HG03342 (cell line): ENCODE measurements around the gene EHD2.
"Not testable (repeated sequence)": the region's sequence is repeated elsewhere in the genome, so short reads cannot be mapped to it uniquely, and the experiment has no call there.

Experiments
- ATAC-seq: cut with Tn5 transposase; IDR thresholded peaks from one replicate; pipeline ENCODE4 v1.9.1; 2021; ENCODE audit warnings: mild to moderate bottlenecking, moderate library complexity; ENCODE audit not compliant: unreplicated experiment

Gene EHD2, protein sequence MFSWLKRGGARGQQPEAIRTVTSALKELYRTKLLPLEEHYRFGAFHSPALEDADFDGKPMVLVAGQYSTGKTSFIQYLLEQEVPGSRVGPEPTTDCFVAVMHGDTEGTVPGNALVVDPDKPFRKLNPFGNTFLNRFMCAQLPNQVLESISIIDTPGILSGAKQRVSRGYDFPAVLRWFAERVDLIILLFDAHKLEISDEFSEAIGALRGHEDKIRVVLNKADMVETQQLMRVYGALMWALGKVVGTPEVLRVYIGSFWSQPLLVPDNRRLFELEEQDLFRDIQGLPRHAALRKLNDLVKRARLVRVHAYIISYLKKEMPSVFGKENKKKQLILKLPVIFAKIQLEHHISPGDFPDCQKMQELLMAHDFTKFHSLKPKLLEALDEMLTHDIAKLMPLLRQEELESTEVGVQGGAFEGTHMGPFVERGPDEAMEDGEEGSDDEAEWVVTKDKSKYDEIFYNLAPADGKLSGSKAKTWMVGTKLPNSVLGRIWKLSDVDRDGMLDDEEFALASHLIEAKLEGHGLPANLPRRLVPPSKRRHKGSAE

DNA sequence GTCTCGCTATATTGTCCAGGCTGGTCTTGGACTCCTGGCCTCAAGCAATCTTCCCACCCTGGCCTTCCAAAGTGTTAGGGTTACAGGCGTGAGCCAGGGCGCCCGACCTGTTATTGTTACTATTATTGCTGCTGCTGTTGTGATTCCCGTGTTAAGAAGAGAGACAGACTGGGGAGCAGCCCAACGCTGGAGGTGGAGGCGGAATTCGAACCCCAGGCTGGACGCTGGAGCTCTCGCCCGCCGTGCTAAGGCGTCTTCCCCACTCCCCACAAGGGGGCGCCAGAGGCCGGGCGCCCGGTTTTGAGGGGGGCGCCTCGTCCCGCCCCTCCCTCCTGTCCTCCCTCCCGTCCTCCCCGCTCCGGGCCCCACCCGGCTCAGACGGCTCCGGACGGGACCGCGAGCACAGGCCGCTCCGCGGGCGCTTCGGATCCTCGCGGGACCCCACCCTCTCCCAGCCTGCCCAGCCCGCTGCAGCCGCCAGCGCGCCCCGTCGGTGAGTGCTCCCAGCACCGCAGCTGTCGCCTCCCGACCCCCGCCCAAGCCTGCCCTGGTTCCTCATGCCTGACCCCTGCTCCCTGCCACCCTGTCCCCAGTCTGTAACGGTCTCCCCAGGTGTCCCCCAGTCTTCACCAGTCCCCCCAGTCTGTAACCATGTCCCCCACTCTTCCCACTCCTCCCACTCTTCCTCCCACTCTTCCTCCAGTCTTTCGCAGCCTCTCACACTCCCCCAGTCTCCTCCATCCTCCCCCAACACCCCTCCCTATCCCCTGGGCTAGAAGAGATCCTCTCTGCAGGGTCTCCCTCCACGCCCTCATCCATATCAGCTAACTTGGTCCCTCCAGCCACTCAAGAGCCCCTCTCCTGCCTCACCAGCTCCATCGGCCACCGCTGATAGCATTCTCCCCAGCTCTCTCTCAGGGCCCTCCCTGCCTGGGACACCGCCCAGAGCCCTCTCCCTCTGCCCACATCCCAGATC lies at the start of gene EHD2:
Gene EHD2, plus strand, starts transcription at position 377 of the 976 bp plus-strand sequence. CDS start 3,191 bp downstream, outside the sequence.
- ATAC-seq: no peak

DNA sequence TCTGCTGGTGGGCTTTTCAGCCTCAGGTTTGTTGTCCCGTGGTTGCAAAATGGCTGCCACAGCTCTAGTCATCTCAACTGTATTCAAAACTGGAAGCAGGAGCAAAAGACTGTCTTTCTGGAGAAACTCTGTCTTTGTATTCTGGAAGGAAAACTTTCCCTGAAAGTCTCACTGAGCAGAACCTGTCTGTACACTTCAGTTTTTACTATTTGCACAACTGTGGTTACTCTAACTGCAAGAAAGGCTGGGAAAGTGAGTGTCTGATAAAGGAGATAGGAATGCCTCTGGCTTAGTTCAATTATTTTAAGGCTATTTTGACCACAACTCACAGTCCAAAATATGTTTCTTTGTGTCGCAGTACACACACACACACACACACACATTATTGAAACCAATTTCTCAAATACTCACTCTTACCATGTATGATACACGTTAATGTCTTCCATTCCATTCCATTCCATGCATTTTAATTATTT lies 49.7 kb upstream of the EHD2 start:
- ATAC-seq: no peak

DNA sequence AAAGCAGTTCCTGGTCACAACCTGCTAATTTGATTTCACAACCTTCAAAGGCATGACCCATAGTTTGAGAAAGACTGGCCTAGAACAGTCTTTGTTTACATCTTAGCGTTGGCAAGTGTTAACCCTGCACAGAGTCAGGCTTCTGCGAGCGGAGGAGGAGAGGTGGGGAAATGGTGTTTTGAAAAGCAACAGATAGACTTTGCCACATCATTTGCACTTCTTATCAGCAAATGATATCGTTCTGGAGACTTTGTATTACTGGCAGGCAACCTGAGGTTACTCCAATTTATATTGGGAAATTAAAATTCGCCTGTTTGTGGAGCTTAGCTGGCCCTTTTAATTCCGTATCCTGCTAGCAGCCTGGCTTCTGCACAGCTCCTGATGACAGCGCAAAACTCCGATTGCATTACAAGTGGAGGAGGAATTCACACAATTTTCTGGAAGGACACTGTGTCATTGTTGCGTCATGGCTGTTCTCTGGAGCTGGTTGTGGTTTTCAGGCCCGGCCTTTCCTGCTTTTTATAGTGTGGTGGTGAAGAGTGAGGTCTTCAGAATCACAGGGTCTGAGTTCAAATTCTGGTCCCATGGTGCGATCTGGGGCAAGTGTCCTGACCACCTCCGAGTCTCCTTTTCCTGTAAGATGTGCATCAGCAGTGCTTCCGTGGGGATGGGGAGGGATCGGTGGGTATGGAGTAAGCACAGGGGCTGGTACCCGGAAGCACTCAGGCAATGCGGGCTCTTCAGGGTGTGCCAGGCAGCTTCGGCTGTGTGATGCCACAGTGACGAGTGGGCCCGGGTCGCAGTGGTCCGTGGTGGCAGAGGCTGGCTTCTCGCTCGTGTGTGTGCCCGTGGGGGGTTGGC lies 49.1 kb upstream of the EHD2 start:
- no peak for ATAC-seq

DNA sequence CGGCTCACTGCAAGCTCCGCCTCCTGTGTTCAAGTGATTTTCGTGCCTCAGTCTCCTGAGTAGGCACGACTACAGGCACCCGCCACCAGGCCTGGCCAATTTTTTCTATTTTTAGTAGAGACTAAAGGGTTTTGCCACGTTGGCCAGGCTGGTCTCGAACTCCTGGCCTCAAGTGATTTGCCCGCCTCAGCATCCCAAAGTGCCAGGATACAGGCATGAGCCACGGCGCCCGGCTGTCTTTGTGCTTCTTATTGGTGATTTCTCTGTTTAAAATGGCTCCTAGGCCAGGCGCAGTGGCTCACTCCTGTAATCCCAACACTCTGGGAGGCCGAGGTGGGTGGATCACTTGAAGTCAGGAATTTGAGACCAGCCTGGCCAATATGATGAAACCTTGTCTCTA lies 44.7 kb upstream of the EHD2 start:
- not testable (repeated sequence) for ATAC-seq

DNA sequence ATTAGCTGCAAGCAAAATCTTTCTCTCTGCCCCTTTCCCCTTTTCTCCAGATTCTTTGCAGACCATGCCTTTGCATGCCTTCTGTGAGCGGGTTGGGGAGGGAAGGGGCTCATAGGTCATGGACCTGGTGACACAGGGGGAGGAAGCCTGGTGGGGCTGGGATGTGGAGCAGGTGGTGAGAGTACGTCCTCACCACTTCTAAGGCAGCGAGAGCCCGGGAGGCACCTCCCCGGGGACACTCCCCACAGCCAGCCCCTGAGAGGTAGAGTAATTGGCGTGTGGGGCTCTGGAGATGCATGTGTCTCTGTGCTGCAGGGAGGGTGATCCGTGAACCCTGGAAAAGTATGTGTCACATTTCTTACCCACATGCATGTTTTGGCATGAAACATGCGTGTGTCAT lies 42.5 kb upstream of the EHD2 start:
- no peak for ATAC-seq

DNA sequence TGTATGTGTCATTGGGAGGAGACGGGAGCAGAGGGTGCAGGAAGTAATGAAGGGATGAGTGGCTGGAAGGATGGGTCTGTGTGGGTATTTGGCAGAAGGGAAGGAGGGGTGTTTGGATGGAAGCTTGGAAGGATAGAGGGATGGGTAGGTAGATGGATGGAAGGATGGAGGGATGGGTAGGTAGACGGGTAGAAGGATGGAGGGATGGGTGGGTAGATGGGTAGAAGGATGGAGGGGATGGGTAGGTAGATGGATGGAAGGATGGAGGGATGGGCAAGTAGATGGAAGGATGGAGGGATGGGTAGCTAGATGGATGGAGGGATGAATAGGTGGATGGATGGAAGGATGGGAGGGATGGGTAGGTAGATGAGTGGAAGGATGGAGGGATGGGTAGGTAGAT lies 41.7 kb upstream of the EHD2 start:
- no peak for ATAC-seq

DNA sequence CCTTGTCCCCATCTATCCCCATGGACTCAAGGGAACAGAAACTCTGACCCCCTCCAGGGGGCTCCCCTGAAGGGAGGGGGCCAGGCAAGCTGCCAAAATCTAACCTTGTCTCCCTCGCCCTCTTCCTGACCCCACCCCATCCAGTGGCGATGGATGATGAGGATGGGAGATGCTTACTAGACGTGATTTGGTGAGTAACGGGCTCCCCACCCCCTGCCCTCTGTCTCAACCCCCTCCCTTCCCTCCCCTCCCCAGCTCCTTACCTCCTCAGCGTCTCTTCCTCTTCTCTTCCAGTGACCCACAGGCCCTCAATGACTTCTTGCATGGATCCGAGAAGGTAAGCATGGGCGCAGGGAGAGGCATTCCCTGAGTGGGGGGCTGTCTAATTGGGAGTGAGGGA lies 39.8 kb upstream of the EHD2 start:
- no peak for ATAC-seq

DNA sequence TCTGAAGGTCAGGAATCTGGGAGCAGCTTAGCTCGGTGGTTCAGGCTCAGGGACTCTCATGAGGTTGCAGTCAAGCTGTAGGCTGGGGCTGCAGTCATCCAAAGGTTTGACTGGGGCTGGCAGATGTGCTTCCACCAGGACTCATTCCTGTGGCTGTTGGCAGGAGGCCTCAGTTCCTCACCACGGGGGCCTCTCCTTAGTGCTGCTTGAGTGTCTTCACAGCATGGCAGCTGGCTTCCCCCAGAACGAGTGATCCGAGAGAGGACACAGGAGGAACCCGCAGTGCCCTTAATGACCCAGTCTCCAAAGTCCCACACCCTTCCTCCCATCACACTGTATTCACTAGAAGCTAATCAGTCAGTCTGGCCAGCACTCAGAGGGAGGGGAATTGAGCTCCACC lies 38.7 kb upstream of the EHD2 start:
- no peak for ATAC-seq

DNA sequence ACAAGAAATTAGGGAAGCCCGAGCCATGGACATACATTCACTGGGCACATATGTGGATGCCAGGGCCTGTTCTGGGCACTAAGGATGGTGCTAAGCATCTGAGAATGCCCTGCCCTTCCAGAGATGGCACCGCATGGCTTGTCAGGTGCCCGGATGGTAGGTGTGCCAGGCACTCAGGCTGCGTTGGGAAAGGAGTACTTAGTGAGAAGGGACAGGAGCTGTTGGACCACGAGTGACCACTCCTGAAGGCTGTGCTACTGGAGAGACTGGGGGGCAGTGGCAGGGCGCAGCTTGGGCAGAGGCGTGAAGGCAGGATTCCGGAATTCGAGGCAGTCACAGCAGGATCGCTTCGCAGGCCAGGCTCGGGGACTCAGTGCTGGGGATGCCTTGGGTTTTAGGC lies 38.0 kb upstream of the EHD2 start:
- no peak for ATAC-seq

DNA sequence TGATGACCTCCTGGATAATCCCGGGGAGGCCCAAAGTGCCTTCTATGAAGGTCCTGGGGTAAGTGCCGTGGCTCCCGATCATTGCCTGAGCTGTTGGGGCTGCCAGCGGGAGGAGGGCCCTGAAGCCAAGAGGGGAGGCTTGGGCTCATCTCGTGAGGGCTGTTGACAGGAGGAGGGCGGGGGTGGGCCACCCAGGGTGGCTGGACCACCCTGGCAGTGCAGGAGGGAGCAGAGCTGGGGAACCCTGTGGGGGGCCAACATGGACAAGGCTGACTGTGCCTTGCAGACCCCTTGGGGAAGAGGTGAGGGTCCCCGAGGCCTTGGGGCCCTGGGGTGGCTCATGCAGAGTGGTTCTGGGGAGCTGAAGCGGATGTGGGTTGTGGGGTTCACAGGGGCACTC lies 37.4 kb upstream of the EHD2 start:
- ATAC-seq: no peak

DNA sequence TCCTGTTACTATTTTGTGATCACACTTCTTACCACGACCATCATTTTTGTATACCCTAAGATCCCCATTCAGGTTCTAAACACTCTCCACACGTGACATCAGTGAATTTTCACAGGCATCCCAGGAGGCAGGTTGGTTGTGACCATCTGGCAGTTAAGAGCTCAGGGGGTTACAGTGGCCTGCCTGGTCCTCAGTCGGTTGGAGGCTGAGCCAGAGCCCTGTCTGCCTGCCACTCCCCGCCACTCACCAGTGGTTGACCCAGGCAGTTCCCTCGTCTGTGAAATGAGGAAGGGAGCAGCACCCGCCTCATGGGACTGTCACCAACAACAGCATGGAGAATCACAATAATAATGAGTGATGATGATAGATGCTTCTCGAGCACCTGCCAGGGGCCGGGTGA lies 36.4 kb upstream of the EHD2 start:
- ATAC-seq: no peak

DNA sequence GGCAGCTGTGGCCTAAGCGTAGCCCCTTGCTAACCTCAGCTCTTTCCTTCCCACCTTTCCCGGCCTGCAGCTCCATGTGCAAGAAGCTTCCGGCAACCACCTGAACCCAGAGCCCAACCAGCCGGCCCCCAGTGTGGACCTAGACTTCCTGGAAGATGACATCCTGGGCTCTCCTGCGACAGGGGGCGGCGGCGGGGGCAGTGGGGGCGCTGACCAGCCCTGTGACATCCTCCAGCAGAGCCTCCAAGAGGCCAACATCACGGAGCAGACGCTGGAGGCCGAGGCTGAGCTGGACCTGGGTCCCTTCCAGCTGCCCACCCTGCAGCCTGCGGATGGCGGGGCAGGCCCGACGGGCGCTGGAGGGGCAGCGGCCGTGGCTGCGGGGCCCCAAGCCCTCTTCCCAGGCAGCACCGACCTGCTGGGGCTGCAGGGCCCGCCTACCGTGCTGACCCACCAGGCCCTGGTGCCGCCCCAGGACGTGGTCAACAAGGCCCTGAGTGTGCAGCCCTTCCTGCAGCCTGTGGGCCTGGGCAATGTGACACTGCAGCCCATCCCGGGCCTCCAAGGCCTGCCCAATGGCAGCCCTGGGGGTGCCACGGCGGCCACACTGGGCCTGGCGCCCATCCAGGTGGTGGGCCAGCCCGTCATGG lies 33.8 kb upstream of the EHD2 start:
- no peak for ATAC-seq

DNA sequence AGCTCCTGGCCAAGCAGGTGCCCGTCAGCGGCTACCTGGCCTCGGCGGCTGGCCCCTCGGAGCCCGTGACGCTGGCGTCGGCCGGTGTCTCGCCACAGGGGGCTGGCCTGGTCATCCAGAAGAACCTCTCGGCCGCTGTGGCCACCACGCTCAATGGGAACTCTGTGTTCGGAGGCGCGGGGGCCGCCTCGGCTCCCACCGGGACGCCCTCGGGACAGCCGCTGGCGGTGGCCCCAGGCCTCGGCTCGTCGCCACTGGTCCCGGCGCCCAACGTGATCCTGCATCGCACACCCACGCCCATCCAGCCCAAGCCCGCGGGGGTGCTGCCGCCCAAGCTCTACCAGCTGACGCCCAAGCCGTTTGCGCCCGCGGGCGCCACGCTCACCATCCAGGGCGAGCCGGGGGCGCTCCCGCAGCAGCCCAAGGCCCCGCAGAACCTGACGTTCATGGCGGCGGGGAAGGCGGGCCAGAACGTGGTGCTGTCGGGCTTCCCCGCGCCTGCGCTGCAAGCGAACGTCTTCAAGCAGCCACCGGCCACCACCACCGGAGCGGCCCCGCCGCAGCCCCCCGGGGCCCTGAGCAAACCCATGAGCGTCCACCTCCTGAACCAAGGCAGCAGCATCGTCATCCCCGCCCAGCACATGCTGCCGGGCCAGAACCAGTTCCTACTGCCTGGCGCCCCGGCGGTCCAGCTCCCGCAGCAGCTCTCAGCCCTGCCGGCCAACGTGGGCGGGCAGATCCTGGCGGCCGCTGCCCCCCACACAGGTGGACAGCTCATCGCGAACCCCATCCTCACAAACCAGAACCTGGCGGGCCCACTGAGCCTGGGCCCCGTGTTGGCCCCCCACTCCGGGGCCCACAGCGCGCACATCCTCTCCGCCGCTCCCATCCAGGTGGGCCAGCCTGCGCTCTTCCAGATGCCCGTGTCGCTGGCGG lies 33.0 kb upstream of the EHD2 start:
- no peak for ATAC-seq

DNA sequence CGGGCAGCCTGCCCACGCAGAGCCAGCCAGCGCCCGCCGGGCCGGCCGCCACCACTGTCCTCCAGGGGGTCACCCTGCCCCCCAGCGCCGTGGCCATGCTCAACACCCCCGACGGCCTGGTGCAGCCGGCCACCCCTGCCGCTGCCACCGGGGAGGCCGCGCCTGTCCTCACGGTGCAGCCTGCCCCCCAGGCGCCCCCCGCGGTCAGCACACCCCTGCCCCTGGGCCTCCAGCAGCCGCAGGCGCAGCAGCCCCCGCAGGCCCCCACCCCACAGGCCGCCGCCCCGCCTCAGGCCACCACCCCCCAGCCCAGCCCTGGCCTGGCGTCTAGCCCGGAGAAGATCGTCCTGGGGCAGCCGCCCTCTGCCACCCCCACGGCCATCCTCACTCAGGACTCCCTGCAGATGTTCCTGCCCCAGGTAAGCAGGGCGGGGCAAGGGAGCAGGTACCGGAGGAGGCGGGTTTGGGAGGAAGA lies 32.3 kb upstream of the EHD2 start:
- no peak for ATAC-seq

DNA sequence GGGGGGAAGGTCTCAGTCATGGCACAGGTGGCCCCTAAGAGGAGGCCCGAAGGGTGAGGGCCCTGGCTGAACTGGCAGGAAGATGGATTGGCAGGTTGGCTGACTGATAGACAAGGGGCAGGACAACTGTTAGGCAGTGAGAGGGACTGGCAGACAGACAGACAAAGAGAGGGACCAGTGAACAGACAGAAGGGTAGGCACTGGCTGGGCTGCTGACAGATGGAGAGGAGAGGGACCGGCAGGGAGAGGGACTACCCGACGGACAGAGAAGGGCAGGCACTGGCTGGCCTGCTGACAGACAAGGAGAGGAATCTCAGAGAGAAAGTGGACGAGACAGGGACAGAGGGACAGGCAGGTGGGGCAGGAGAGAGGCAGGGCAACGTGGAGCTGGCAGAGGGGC lies 31.8 kb upstream of the EHD2 start:
- no peak for ATAC-seq

DNA sequence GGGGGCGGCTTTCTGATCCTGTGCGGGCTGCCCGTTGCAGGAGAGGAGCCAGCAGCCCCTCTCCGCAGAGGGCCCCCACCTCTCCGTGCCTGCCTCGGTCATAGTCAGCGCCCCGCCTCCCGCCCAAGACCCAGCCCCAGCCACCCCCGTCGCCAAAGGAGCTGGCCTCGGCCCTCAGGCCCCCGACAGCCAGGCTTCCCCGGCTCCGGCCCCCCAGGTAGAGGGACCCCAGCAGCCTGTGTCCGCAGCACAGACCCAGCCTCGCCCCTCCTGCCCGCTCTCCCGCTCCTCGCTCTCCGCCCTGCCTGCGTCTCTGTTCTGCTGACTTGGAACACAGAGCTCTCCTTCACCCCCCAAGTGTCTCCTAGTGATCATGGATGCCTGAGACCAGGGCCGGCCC lies 31.3 kb upstream of the EHD2 start:
- ATAC-seq: no peak

DNA sequence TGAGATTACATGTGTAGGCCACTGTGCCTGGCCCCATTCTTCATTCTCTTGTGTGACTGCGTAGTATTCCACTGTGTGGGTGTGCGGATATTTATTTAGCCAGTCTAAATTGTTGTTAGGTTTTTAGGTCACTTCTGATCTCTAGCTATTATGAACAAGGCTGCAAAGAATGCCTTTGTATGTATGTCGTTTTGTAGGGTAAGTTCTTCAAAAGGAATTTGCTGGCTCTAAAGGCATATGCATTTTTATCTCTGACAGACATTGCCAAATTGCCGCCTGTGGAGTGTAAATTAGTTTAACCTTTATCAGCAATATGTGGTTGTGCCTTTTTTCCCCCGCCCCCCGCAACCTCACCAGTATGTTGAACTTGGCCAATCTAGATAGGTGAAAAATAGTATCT lies 30.3 kb upstream of the EHD2 start:
- no peak for ATAC-seq

DNA sequence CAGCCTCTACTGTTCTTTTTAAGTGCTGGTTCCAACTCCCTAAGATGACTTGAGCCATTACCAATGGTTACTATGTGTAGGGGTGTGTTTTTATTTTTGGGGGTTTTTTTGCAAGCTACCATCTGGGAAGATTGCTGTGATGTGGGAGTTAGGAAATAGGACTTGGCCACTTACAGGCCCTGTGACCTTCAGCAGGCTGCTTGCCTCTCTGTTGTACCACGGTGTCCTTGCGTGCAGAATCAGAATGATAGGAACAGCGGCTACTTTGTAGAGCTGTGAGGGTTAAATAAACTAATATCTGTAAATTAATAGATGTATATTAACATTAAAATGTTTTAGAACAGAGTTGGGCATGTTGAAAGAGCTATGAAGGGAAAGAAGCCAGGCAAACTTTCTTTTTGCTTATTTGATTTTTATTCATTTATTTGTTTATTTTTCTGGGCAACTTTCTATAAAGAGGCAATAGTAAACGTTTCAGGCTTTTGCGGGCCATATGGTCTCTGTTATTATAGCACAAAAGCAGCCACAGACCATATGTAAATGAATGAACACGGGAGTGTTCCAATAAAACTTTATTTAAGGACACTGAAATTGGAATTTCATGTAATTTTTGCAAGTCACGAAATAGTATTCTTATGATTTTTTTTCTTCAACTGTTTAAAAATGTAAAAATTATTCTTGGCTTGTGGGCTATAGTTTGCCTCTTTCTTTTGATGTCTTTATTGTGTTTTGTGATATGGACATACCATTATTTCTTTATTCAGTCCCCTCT lies 26.4 kb upstream of the EHD2 start:
- ATAC-seq: no peak
